NCI-H1092 treated with DMSO at 0.1 percent for 48 hours (cell line): ENCODE measurements around the gene VPS35.
A peak's percentile ranks its signal among the peaks of the same experiment; 100 is the strongest.

ENCODE experiments used
- DNase-seq: peaks from one replicate; lab custom pipeline; 2025; lab: John Stamatoyannopoulos, UW

Gene VPS35

GRCh38 chr16:46613352-46613751 is 75.6 kb downstream of the VPS35 start:
- DNase-seq, result no peak

DNA sequence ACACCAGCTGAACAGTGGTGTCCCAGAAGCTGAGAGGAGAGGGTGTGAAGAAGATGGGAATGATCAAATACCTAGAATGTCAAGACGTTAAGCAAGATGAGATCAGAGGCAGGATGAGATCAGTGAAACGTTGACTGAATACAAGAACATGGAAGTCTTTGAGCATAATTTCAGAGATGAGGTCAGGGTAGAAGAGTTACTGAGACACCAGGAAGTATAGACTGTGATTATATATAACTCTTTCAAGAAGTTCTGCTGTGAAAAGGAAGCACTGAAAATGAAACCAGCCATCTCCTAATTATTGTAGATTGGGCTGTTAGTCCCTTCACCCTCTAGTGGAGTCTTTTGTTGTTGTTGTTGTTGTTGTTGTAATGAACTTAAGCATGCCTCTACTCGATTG is 76.9 kb downstream of the VPS35 start:
- DNase-seq, result no peak

- DNase-seq, result peak; percentile 14
Observed at GRCh38 chr16:46607529-46607928, 81.4 kb downstream of the VPS35 start.

DNA sequence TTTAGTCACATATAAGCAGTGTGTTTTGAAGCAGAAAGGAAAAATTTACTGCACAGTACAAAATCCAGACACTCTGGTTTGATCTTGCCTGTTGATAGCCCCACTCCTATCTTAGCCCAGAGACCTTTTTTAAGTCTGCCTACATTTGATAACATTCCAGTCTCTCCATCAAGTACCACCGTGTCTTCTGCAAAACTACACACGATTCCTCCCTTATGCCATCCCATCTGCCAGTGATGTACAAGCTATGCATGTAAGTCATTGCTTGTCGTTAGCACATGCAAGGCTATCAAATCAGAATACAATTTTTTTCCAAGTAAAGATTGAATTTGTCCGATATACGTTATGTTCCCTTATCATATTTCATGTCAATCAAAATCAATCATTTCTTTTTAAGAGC is 82.7 kb downstream of the VPS35 start:
- DNase-seq, result no peak
